Measurements from ENCODE around the gene AMN.

Gene AMN

DNA sequence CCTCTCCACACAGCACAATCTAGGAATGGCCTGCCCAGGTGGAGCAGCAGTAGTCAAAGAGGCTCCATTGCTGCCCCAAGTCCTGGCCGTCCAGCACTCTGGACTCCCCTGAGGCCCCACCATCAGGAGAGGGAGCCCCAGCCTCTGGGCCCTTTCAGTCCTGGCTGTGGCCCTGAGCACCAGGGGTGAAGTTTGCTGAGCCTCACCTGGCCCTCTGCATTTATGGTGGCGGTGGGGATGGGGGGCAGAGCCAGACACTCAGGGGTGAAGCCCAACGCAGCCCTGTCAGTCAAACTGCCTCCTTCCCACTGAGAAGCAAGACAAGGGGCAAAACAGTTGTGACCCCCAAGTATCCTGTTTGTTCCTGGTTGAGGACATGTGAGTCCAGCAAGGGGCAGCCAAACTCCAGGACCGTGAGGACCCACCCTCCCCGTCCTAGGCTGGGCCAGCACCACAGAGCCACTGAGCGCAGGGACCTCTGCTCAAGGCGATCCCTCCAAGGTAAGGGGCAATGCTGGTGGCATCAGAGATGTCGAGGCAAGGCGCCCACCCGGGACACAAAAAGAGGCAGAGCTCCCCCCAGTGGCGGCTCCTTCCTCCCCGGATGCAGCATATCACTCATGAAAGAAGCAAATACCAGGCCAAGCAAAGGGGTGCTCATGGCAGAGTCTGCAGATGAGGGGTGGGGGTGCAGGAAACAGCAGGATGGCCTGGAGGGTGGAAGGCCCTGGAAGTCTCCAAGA, 4.8 kb upstream of the AMN start:
- H3K27ac ChIP-seq (ENCODE audit: insufficient read depth in 1 of 2, low read depth in 1 of 2, low read length in 2 of 2, poor library complexity in 1 of 2, severe bottlenecking in 2 of 2): no peak overlapping the region
- H3K4me1 ChIP-seq (ENCODE audit: control extremely low read depth in 1 of 4, control insufficient read depth in 4 of 4, insufficient read depth in 4 of 4, low read length in 3 of 4): peaks cover 0 to 13% (median 4%) of the 10 kb centered on the region in 4 experiments
- H3K36me3 ChIP-seq (ENCODE audit: control insufficient read depth in 4 of 4, insufficient read depth in 4 of 4, low read length in 3 of 4): no peaks in the 10 kb centered on the region
- no peak overlapping the region for H3K4me3 ChIP-seq (ENCODE audit: control insufficient read depth in 1 of 7, extremely low read depth in 1 of 7, insufficient read depth in 4 of 7, low read depth in 2 of 7, low read length in 6 of 7)
- peaks cover 0 to 11% (median 4%) of the 10 kb centered on the region in 5 experiments for H3K9me3 ChIP-seq (ENCODE audit: control extremely low read depth in 1 of 5, control insufficient read depth in 4 of 5, insufficient read depth in 2 of 5, low read depth in 1 of 5, low read length in 4 of 5)
- 65% methylated on average over 10 of the region's 12 CpGs for WGBS (ENCODE audit: insufficient coverage)
- peaks cover 5 to 27% (median 9%) of the 10 kb centered on the region in 5 experiments for H3K27me3 ChIP-seq (replicated peaks in 2 of 5; ENCODE audit: control insufficient read depth in 4 of 5, insufficient read depth in 5 of 5, low read length in 4 of 5)
- ChIA-PET POLR2A (no interaction called here), CTCF (interaction anchor here (1.0 to 2.8 kb wide), 5 partner anchors 12 to 223 kb away, joined by 3 to 23 read pairs (median 3); no protein-coding TSS in a partner anchor)
- DNase-seq: peak; percentile 40 to 66 (median 63)

DNA sequence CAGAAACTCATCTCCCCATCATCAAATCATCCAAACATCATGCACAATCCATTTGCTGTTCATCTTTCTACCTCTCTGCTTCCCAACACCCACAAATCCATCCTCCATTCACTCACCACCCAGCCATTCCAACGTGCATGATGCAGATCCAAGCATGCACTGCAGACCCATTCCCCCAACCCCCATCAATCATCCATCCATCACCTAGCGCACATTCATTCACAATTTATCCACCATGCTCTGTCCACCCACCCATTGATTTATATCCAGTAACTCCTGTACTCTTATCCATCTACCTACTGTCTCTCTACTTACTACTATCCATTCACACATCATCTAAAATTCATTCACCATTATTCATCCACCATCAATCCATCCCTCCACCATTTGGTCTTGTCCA, 4.0 kb upstream of the AMN start:
- WGBS (ENCODE audit: insufficient coverage): 58% methylated on average over 2 of the region's 2 CpGs
- H3K4me1 ChIP-seq (ENCODE audit: control extremely low read depth in 1 of 4, control insufficient read depth in 4 of 4, insufficient read depth in 4 of 4, low read length in 3 of 4): peaks cover 0 to 19% (median 11%) of the 10 kb centered on the region in 4 experiments
- H3K27ac ChIP-seq (ENCODE audit: insufficient read depth in 1 of 2, low read depth in 1 of 2, low read length in 2 of 2, poor library complexity in 1 of 2, severe bottlenecking in 2 of 2): no peak overlapping the region
- no peak for DNase-seq
- peaks cover 0 to 11% (median 4%) of the 10 kb centered on the region in 5 experiments for H3K9me3 ChIP-seq (ENCODE audit: control extremely low read depth in 1 of 5, control insufficient read depth in 4 of 5, insufficient read depth in 2 of 5, low read depth in 1 of 5, low read length in 4 of 5)
- H3K27me3 ChIP-seq (replicated peaks in 2 of 5; ENCODE audit: control insufficient read depth in 4 of 5, insufficient read depth in 5 of 5, low read length in 4 of 5): peaks cover 6 to 35% (median 17%) of the 10 kb centered on the region in 5 experiments
- H3K36me3 ChIP-seq (ENCODE audit: control insufficient read depth in 4 of 4, insufficient read depth in 4 of 4, low read length in 3 of 4): no peaks in the 10 kb centered on the region
- no peak overlapping the region for H3K4me3 ChIP-seq (ENCODE audit: control insufficient read depth in 1 of 7, extremely low read depth in 1 of 7, insufficient read depth in 4 of 7, low read depth in 2 of 7, low read length in 6 of 7)
- ChIA-PET CTCF (interaction anchor here (1.0 to 2.8 kb wide), 3 partner anchors 17 to 224 kb away, joined by 3 to 23 read pairs (median 13); no protein-coding TSS in a partner anchor), POLR2A (no interaction called here)

DNA sequence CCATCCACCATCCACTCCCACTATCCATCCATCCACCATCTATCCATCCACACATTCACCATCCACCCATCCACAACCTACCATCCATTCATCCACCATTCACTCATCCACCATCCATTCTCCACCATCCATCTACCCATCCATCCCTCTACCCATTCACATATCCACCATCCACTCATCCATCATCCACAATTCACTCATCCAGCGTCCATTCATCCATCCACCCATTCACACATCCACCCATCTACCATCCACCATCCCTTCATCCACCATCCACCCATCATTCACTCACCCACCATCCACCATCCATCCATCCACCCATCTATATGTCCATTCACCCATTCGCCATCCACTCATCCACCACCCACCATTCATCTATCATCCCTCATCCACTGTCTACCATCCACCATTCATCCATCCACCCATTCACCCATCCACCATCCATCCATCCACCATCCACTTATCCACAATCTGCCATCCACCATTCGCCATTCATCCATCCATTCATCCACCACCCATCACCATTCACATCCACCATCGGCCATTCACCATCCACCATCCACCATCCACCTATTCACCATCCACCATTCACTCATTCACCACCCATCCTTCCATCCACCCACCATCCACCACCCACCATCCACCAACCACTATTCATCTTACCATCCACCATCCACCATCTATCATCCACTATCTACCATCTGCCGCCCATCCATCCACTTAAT, 2.0 kb upstream of the AMN start:
- Histone ChIP-seq H3K4me3 (ENCODE audit: control insufficient read depth in 1 of 7, extremely low read depth in 1 of 7, insufficient read depth in 4 of 7, low read depth in 2 of 7, low read length in 6 of 7) (no peak overlapping the region), H3K27ac (ENCODE audit: insufficient read depth in 1 of 2, low read depth in 1 of 2, low read length in 2 of 2, poor library complexity in 1 of 2, severe bottlenecking in 2 of 2) (no peak overlapping the region), H3K27me3 (replicated peaks in 2 of 5; ENCODE audit: control insufficient read depth in 4 of 5, insufficient read depth in 5 of 5, low read length in 4 of 5) (peaks cover 6 to 55% (median 36%) of the 10 kb centered on the region in 5 experiments), H3K9me3 (ENCODE audit: control extremely low read depth in 1 of 5, control insufficient read depth in 4 of 5, insufficient read depth in 2 of 5, low read depth in 1 of 5, low read length in 4 of 5) (peaks cover 0 to 11% (median 4%) of the 10 kb centered on the region in 5 experiments), H3K4me1 (ENCODE audit: control extremely low read depth in 1 of 4, control insufficient read depth in 4 of 4, insufficient read depth in 4 of 4, low read length in 3 of 4) (peaks cover 0 to 16% (median 13%) of the 10 kb centered on the region in 4 experiments), H3K36me3 (ENCODE audit: control insufficient read depth in 4 of 4, insufficient read depth in 4 of 4, low read length in 3 of 4) (no peaks in the 10 kb centered on the region)
- ChIA-PET POLR2A (no interaction called here), CTCF (no interaction called here)
- DNase-seq: no peak
- whole genome bisulfite sequencing (ENCODE audit: insufficient coverage): 93% methylated on average over 5 of the region's 5 CpGs

- Histone ChIP-seq H3K27ac (ENCODE audit: insufficient read depth in 1 of 2, low read depth in 1 of 2, low read length in 2 of 2, poor library complexity in 1 of 2, severe bottlenecking in 2 of 2) (no peak overlapping the region), H3K4me3 (ENCODE audit: control insufficient read depth in 1 of 7, extremely low read depth in 1 of 7, insufficient read depth in 4 of 7, low read depth in 2 of 7, low read length in 6 of 7) (no peak overlapping the region), H3K4me1 (ENCODE audit: control extremely low read depth in 1 of 4, control insufficient read depth in 4 of 4, insufficient read depth in 4 of 4, low read length in 3 of 4) (peaks cover 0 to 16% (median 13%) of the 10 kb centered on the region in 4 experiments), H3K27me3 (replicated peaks in 2 of 5; ENCODE audit: control insufficient read depth in 4 of 5, insufficient read depth in 5 of 5, low read length in 4 of 5) (peaks cover 6 to 60% (median 36%) of the 10 kb centered on the region in 5 experiments), H3K9me3 (ENCODE audit: control extremely low read depth in 1 of 5, control insufficient read depth in 4 of 5, insufficient read depth in 2 of 5, low read depth in 1 of 5, low read length in 4 of 5) (peaks cover 0 to 11% (median 4%) of the 10 kb centered on the region in 5 experiments), H3K36me3 (ENCODE audit: control insufficient read depth in 4 of 4, insufficient read depth in 4 of 4, low read length in 3 of 4) (no peaks in the 10 kb centered on the region)
- WGBS (ENCODE audit: insufficient coverage): 100% methylated on average over 1 of the region's 1 CpG
- POLR2A ChIA-PET: no interaction called here
- CTCF ChIA-PET: no interaction called here
- no peak for DNase-seq
These were observed 1.5 kb upstream of the AMN start for GRCh38 chr14:102920998-102921304.

DNA sequence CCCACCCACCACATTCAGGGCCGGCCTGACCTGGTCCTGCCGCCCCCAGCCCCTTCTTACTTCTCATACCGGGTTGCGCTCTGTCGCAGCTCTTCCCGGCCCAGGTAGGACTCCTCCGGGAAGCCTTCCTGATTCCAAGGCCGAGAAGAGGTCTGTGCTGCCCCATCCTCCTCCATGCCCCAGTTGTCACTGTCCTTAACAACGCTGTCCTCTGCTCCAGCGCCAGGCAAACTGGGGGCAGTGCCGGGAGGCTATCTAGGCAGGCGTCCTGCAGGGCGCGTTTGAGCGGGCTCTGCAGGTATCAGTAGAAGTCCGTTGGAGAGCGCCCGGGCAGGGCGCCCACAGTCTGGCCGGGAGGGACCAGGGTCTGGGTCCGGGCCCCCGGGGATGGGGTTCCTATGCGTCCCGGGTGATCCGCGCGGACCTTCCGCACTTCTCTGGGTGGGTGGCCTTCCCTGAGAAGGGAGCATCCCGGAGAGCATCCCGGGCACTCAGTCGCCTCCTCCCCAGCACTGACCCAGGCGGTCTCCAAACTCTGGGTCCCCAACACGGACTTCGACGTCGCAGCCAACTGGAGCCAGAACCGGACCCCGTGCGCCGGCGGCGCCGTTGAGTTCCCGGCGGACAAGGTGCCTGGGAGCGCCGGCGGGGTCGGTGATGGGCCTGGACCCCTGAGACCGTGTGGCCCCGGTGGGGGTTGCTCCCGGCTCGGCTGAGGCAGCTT, 900 bp downstream of the AMN start:
- ChIA-PET POLR2A (no interaction called here), CTCF (interaction anchor here (1.4 kb wide), 1 partner anchor 73 kb away, joined by 4 read pairs; no protein-coding TSS in a partner anchor)
- DNase-seq: no peak
- peak overlapping the region in 1 of 7 experiments; percentile 32 for H3K4me3 ChIP-seq (ENCODE audit: control insufficient read depth in 1 of 7, extremely low read depth in 1 of 7, insufficient read depth in 4 of 7, low read depth in 2 of 7, low read length in 6 of 7)
- peaks cover 0 to 23% (median 17%) of the 10 kb centered on the region in 4 experiments for H3K4me1 ChIP-seq (ENCODE audit: control extremely low read depth in 1 of 4, control insufficient read depth in 4 of 4, insufficient read depth in 4 of 4, low read length in 3 of 4)
- peaks cover 0 to 11% (median 4%) of the 10 kb centered on the region in 5 experiments for H3K9me3 ChIP-seq (ENCODE audit: control extremely low read depth in 1 of 5, control insufficient read depth in 4 of 5, insufficient read depth in 2 of 5, low read depth in 1 of 5, low read length in 4 of 5)
- WGBS (ENCODE audit: insufficient coverage): 9% methylated on average over 43 of the region's 53 CpGs
- peaks cover 6 to 69% (median 40%) of the 10 kb centered on the region in 5 experiments for H3K27me3 ChIP-seq (replicated peaks in 2 of 5; ENCODE audit: control insufficient read depth in 4 of 5, insufficient read depth in 5 of 5, low read length in 4 of 5)
- H3K36me3 ChIP-seq (ENCODE audit: control insufficient read depth in 4 of 4, insufficient read depth in 4 of 4, low read length in 3 of 4): no peaks in the 10 kb centered on the region
- H3K27ac ChIP-seq (ENCODE audit: insufficient read depth in 1 of 2, low read depth in 1 of 2, low read length in 2 of 2, poor library complexity in 1 of 2, severe bottlenecking in 2 of 2): no peak overlapping the region

DNA sequence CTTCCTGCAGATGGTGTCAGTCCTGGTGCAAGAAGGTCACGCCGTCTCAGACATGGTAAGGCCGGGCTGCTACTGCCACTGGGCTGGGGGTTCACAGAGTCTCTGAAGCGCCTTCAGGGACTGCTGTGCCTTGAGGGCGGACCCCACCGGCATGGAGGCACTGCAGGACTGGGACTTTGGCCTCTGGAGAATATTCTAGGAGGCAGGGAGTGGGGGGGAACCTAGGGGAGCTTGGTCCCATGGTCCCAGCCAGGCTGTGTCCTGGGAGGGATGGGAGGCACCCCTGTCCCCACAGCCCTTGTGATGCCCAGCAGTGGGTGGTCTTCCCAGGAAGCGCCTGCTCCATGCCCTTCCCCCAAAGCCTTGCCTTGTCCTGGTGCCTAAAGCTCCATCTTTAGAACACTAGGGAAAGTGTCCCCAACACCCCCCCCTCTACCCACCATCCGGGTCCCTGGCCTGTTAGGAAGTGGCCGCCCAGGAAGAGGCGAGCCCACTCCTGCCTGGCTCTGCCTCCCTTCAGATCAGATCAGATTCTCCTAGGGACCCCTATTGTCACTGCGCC, 1.5 kb downstream of the AMN start:
- no peak for DNase-seq
- Histone ChIP-seq H3K4me1 (ENCODE audit: control extremely low read depth in 1 of 4, control insufficient read depth in 4 of 4, insufficient read depth in 4 of 4, low read length in 3 of 4) (peaks cover 0 to 29% (median 24%) of the 10 kb centered on the region in 4 experiments), H3K36me3 (ENCODE audit: control insufficient read depth in 4 of 4, insufficient read depth in 4 of 4, low read length in 3 of 4) (no peaks in the 10 kb centered on the region), H3K9me3 (ENCODE audit: control extremely low read depth in 1 of 5, control insufficient read depth in 4 of 5, insufficient read depth in 2 of 5, low read depth in 1 of 5, low read length in 4 of 5) (peaks cover 0 to 11% (median 4%) of the 10 kb centered on the region in 5 experiments), H3K4me3 (ENCODE audit: control insufficient read depth in 1 of 7, extremely low read depth in 1 of 7, insufficient read depth in 4 of 7, low read depth in 2 of 7, low read length in 6 of 7) (no peak overlapping the region), H3K27me3 (replicated peaks in 2 of 5; ENCODE audit: control insufficient read depth in 4 of 5, insufficient read depth in 5 of 5, low read length in 4 of 5) (peaks cover 6 to 74% (median 40%) of the 10 kb centered on the region in 5 experiments), H3K27ac (ENCODE audit: insufficient read depth in 1 of 2, low read depth in 1 of 2, low read length in 2 of 2, poor library complexity in 1 of 2, severe bottlenecking in 2 of 2) (no peak overlapping the region)
- ChIA-PET POLR2A (no interaction called here), CTCF (interaction anchor here (0.9 to 1.4 kb wide), 4 partner anchors 11 to 399 kb away, joined by 3 to 4 read pairs (median 3); no protein-coding TSS in a partner anchor)
- 48% methylated on average over 10 of the region's 11 CpGs for WGBS (ENCODE audit: insufficient coverage)

All from common myeloid progenitor, CD34-positive (primary cell).